ENCODE results near the gene ZNF628. TPM values are rescaled to one million over a fixed set of nuclear protein-coding genes. Genes with fewer than 3 reads are reported as not detected.
"Not testable (repeated sequence)": the region's sequence is repeated elsewhere in the genome, so short reads cannot be mapped to it uniquely, and the experiment has no call there.

The ZNF628 gene
- total RNA-seq, 2 donors from 2014 or later = 7.4 to 14.2 TPM

DNA sequence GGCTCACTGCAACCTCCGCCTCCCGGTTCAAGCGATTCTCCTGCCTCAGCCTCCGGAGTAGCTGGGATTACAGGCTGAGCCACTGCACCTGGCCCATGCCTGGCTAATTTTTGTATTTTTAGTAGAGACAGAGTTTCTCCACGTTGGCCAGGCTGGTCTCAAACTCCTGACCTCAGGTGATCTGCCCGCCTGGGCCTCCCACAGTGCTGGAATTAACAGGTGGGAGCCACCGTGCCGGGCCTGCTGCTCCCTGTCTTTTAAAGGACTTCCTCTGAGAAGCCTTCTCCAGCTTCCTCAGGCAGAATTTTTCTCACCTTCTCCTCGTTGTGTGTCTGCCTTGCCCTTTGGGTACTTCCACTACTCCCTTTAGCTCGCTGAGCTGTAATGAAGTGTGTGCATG, 20.4 kb downstream of the ZNF628 start:
- H3K27ac Mint-ChIP-seq; ATAC-seq; H3K36me3 Mint-ChIP-seq; H3K9me3 Mint-ChIP-seq; DNase-seq (ENCODE audit: low spot score in 2 of 2): not testable (repeated sequence)

DNA sequence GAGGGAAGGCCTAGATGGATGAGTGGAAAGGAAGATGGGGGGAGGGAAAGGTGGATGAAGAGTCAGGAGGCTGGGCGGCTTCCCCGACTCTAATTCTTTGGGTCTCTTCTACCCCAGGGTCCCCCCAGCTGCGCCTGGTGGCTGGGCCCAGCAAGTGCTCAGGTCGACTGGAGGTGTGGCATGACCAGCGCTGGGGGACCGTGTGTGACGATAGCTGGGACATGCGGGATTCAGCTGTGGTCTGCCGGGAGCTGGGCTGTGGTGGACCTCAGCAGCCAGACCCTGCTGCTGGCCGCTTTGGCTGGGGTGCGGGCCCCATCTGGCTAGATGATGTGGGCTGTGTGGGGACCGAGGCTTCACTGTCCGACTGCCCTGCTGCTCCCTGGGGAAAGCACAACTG, 21.3 kb downstream of the ZNF628 start:
- no peak overlapping the region for H3K27ac Mint-ChIP-seq

DNA sequence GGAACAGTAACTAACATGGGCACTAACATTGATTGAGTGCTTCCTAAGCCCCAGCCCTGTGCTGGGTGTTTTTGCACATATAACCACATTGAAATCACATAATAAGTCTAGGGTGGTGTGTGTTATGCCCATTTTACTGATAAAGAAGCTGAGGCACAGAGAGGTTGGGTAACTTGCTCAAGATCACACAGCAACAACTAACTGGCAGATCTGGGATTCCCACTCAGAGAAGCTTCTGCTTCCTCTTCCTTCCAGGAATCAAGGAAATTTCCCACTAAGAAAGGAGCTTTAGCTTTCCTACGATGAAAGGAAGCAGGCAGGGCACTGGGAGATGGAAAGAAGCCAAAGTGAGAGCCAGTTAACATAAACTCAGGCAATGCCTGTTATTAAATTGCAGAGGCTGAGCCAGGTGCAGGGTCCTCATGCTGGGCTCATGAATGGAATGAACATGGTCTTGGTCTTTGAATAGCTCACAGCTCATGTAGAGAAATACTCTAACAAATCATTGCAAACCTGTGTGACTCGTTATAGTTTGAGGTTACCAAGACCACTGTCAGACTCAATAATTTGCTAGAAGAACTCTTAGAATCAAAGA, 21.9 kb downstream of the ZNF628 start:
- DNase-seq (ENCODE audit: low spot score in 2 of 2) (no peak), ATAC-seq (no peak)
- H3K9me3 Mint-ChIP-seq = peaks cover 0 to 4% of the 10 kb centered on the region in 2 donors
- H3K36me3 Mint-ChIP-seq = peaks cover 0 to 5% of the 10 kb centered on the region in 2 donors
- no peak overlapping the region for H3K27ac Mint-ChIP-seq

More for the DNA sequence above, 21.3 kb downstream of the ZNF628 start:
- H3K36me3 Mint-ChIP-seq = no peaks in the 10 kb centered on the region
- DNase-seq (ENCODE audit: low spot score in 2 of 2) = no peak
- no peak for ATAC-seq
- no peaks in the 10 kb centered on the region for H3K9me3 Mint-ChIP-seq

- Mint-ChIP-seq H3K9me3 (peaks cover 0 to 5% of the 10 kb centered on the region in 2 donors), H3K36me3 (peaks cover 0 to 9% of the 10 kb centered on the region in 2 donors), H3K27ac (no peak overlapping the region)
- ATAC-seq (no peak), DNase-seq (ENCODE audit: low spot score in 2 of 2) (no peak)
Measured at GRCh38 chr19:55500368-55500952, 24.0 kb downstream of the ZNF628 start.

- H3K9me3 Mint-ChIP-seq = peaks cover 0 to 5% of the 10 kb centered on the region in 2 donors
- DNase-seq (ENCODE audit: low spot score in 2 of 2) = no peak
- H3K36me3 Mint-ChIP-seq = peaks cover 0 to 9% of the 10 kb centered on the region in 2 donors
- H3K27ac Mint-ChIP-seq = peak overlapping the region; percentile 15 to 55
- no peak for ATAC-seq
Measured at GRCh38 chr19:55502197-55502952, 26.0 kb downstream of the ZNF628 start.

GRCh38 chr19:55503157-55503501, 26.7 kb downstream of the ZNF628 start:
- DNase-seq (ENCODE audit: low spot score in 2 of 2) (no peak), ATAC-seq (no peak)
- Mint-ChIP-seq H3K27ac (peak overlapping the region; percentile 73), H3K9me3 (peaks cover 0 to 5% of the 10 kb centered on the region in 2 donors), H3K36me3 (peaks cover 0 to 9% of the 10 kb centered on the region in 2 donors)

- DNase-seq (ENCODE audit: low spot score in 2 of 2) (peak; percentile 82 to 99), ATAC-seq (peak; percentile 86 to 95)
- peak overlapping the region; percentile 73 for H3K27ac Mint-ChIP-seq
- H3K36me3 Mint-ChIP-seq = peaks cover 0 to 9% of the 10 kb centered on the region in 2 donors
- H3K9me3 Mint-ChIP-seq = peaks cover 0 to 5% of the 10 kb centered on the region in 2 donors
Measured at GRCh38 chr19:55503502-55504251, 27.3 kb downstream of the ZNF628 start.

DNA sequence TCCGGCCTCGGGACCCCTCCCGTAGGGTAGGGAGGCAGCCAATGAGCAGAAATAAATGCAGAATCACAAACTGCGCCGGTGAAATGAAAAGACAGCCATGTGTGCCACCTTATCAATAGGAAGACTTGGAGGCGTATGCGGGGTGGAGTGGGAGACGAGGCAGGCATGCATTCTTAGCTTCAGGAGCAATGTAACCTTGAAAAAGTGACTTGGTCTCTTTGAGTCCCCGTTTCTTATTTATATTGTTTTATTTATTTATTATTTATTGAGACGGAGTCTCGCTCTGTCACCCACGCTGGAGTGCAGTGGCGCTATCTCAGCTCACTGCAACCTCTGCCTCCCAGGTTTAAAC, 27.8 kb downstream of the ZNF628 start:
- DNase-seq (ENCODE audit: low spot score in 2 of 2) = no peak
- H3K27ac Mint-ChIP-seq = peak overlapping the region in 1 of 2 donors; percentile 73
- H3K9me3 Mint-ChIP-seq = peaks cover 0 to 5% of the 10 kb centered on the region in 2 donors
- peaks cover 0 to 9% of the 10 kb centered on the region in 2 donors for H3K36me3 Mint-ChIP-seq
- ATAC-seq = no peak

DNA sequence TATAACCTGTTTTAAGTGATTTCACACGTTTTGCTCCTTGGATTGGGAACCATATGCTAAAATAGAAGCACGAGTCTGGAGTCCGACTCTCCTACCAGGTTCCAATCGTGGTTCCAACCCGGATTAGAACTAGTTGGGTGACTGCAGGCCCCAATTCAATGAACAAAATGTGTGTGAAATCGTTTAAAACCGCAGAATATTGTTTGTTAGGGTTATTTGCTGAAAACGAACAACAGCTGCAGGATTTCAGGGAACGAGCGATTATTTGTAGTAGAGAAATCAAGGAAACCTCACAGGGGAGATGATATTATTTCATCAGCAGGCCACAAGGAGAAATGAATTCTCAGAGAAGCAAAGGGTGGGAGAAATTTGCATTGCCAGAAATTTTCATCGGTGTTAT, 28.6 kb downstream of the ZNF628 start:
- ATAC-seq = no peak
- Mint-ChIP-seq H3K9me3 (peaks cover 0 to 5% of the 10 kb centered on the region in 2 donors), H3K36me3 (peaks cover 0 to 9% of the 10 kb centered on the region in 2 donors)

DNA sequence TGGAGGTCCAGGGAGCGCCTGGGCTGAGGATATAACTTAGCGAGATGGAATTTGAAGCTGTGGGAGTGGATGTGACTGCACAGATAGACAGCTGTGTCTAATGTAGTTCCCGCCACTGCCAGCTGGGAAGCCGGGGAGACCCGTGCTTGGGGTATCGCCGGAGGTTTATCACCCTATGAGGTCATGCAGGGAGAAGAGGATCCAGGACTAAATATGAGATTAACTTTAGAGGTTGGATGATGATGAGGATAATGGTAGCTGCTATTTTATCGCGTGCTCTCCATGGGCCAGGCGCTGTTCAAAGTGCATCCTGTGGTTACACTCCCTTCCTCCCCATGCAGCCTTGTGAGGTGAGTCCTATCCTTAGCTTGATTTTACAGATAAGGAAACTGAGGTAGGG, 31.7 kb downstream of the ZNF628 start:
- Mint-ChIP-seq H3K36me3 (peaks cover 0 to 7% of the 10 kb centered on the region in 2 donors), H3K27ac (no peak overlapping the region), H3K9me3 (peaks cover 0 to 4% of the 10 kb centered on the region in 2 donors)
- ATAC-seq = no peak
- DNase-seq (ENCODE audit: low spot score in 2 of 2) = no peak

More for the DNA sequence above, 28.6 kb downstream of the ZNF628 start:
- H3K27ac Mint-ChIP-seq = no peak overlapping the region
- no peak for DNase-seq (ENCODE audit: low spot score in 2 of 2)

DNA sequence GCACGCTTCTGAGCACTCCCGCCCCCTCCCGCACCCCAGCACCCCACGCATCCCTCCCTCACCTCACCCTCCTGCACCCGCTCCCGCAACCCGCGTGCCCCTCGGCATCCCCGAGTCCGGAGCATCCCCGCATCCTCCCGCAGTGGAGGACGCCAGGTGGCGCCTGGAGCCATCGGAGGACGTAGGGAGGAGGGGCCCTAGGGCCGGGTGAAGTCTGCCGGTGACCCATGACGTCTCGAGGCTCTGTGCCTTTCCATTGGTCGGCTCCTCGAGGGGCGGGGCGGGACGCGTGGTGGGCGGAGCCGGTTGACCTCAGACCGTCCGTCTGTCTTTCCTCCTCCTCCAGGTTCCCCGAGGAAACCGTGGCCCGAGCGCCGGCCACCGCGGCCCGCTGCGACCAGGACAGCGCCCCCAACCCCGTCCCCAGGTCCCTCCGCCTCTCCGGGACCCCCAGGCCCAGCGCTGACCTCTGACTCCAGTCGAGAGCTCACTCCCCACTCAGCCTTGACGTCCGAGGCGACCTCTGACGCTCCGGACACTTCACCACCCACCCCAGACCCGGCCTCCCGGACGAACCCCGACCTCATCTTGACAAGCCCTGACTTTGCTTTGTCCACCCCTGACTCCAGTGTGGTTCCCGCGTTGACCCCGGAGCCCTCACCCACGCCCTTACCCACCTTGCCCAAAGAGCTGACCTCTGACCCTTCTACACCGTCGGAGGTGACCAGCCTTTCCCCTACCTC, 40.6 kb downstream of the ZNF628 start:
- ATAC-seq = peak; percentile 100
- DNase-seq (ENCODE audit: low spot score in 2 of 2) = peak; percentile 92 to 93
- Mint-ChIP-seq H3K36me3 (no peaks in the 10 kb centered on the region), H3K9me3 (no peaks in the 10 kb centered on the region), H3K27ac (peak overlapping the region in 1 of 2 donors; percentile 81)

DNA sequence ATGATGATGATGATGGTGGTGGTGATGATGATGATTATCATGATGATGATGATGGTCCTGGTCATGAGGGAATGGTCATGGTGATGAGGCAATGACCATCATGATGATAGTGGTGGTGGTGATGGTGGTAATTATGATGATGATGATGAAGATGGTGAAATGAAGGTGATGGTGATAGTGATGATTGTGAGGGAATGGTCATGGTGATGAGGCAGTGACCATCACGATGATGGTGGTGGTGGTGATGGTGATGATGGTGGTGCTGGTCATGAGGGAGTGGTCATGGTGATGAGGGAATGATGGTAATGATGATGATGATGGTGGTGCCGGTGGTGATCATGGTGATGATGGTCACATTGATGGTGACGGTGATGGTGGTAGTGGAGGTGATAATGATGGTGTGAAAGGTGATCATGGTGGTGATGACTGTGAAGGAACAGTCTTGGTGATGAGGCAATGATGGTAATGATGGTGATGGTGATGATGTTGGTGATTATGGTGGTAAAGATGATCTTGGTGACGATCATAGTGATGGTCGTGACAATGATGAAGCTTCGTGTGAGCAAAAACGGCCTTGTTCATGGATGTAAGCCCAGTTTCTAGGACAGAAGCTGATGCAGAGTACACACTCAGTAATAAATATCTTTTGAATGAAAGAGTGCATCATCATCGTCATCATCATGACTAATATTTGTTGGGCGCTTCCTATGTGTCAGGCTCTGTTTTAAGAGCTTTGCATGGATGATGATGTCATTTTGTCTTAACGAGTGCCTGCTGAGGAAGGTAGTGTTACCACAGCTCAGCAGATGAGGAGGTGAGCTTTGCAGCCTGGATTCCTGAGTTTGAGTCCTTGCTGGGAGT, 43.3 kb downstream of the ZNF628 start:
- H3K9me3 Mint-ChIP-seq = no peaks in the 10 kb centered on the region
- no peaks in the 10 kb centered on the region for H3K36me3 Mint-ChIP-seq
- ATAC-seq = no peak
- H3K27ac Mint-ChIP-seq = no peak overlapping the region
- no peak for DNase-seq (ENCODE audit: low spot score in 2 of 2)

GRCh38 chr19:55520691-55521292, 44.4 kb downstream of the ZNF628 start:
- ATAC-seq (no peak), DNase-seq (ENCODE audit: low spot score in 2 of 2) (no peak)
- Mint-ChIP-seq H3K27ac (no peak overlapping the region), H3K9me3 (no peaks in the 10 kb centered on the region), H3K36me3 (no peaks in the 10 kb centered on the region)

DNA sequence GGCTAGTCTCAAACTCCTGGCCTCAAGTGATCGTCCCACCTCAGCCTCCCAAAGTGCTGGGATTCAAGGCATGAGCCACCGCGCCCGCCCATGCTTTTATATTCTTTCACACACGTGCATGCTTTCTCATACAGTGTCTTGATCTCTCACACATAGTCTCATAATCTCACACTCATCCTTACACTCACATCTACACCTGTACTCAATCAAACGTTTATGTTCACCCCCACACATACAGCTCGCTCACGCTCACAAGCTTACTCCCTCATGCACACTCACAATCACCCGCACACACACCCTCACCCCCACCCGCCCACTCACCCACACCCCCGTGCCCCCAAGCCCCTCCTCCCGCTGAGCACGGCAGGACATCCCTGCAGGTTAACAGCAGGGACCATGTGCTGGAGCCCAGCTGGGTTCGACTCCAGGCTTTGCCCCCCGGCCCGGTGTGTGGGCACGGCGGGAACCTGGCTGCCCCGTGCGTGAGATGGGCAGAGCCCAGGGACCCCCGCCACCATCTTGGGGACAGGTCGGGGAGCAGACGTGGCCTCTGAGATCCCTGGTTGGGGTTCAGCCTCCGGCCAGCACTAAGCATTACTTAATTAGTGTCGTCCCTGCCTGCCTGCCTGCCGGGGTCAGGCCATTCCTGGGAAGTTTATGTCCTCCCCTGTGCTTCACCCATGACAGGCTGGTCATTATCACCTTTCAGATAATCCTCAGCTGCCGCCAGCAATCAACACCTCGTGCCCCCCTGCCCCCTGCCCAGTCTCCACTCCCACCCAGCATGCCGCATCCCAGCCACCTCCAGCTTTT, 49.1 kb downstream of the ZNF628 start:
- ATAC-seq = no peak
- H3K9me3 Mint-ChIP-seq = no peaks in the 10 kb centered on the region
- H3K36me3 Mint-ChIP-seq = no peaks in the 10 kb centered on the region
- H3K27ac Mint-ChIP-seq = no peak overlapping the region
- DNase-seq (ENCODE audit: low spot score in 2 of 2) = no peak
